ENCODE measurements around the gene KCNIP3. TPM values are rescaled to one million over a fixed set of nuclear protein-coding genes. Genes with fewer than 3 reads are reported as not detected.

Gene KCNIP3
- total RNA-seq, 1 donor from 2014 or later: 9.2 TPM

DNA sequence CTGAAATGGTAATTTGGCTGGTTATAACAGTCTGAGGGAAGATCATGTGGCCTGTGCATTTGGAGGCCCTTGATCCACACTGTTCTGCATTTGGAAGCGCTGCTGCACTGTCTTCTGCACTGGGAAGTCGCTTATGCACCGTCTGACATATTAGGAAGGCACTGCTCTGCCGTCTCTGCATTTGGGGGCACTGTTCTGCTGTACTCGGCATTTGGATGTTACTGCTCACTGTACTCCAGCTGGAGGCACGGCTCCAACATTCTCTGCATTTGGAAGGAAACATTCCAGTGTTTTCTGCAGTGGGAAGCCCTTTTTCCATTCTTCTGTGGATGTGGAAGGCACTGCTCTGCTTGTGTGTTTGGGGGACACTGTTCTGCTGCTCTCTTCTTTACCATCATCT, 32.5 kb upstream of the KCNIP3 start:
- Mint-ChIP-seq H3K27ac (no peak overlapping the region), H3K36me3 (no peaks in the 10 kb centered on the region), H3K27me3 (ENCODE audit: low read depth) (no peaks in the 10 kb centered on the region), H3K4me1 (peaks cover 6% of the 10 kb centered on the region), H3K4me3 (no peak overlapping the region), H3K9me3 (no peaks in the 10 kb centered on the region)
- TF ChIP-seq, protein P1, sequence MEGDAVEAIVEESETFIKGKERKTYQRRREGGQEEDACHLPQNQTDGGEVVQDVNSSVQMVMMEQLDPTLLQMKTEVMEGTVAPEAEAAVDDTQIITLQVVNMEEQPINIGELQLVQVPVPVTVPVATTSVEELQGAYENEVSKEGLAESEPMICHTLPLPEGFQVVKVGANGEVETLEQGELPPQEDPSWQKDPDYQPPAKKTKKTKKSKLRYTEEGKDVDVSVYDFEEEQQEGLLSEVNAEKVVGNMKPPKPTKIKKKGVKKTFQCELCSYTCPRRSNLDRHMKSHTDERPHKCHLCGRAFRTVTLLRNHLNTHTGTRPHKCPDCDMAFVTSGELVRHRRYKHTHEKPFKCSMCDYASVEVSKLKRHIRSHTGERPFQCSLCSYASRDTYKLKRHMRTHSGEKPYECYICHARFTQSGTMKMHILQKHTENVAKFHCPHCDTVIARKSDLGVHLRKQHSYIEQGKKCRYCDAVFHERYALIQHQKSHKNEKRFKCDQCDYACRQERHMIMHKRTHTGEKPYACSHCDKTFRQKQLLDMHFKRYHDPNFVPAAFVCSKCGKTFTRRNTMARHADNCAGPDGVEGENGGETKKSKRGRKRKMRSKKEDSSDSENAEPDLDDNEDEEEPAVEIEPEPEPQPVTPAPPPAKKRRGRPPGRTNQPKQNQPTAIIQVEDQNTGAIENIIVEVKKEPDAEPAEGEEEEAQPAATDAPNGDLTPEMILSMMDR (IDR thresholded peaks at IDR 0.05; ENCODE audit: unreplicated experiment): no peak
- DNase-seq (ENCODE audit: low spot score in 2 of 2, unreplicated experiment in 2 of 2): no peak

DNA sequence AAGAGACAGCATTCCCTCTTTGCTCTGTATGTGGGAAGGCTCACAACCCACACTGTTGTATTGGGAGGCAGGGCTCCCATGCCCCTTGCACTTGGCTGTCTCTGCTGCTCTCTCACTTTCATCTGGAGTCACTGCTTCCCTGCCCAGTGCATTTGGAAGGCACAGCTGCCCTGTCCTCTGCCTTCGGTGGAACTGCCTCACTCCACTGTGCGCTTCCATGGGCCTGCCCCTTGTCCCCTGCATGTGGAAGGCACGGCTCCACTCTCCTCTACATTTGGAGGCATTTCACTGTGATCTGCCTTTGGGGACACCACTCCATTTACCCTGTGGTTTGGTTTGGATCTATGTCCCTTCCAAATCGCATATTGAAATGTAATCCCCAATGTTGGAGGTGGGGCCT, 32.0 kb upstream of the KCNIP3 start:
- H3K27ac Mint-ChIP-seq: no peak overlapping the region
- H3K4me1 Mint-ChIP-seq: peaks cover 3% of the 10 kb centered on the region
- H3K27me3 Mint-ChIP-seq (ENCODE audit: low read depth): no peaks in the 10 kb centered on the region
- no peak overlapping the region for H3K4me3 Mint-ChIP-seq
- H3K9me3 Mint-ChIP-seq: no peaks in the 10 kb centered on the region
- DNase-seq (ENCODE audit: low spot score in 2 of 2, unreplicated experiment in 2 of 2): no peak
- H3K36me3 Mint-ChIP-seq: no peaks in the 10 kb centered on the region
- TF ChIP-seq, protein P1 (IDR thresholded peaks at IDR 0.05; ENCODE audit: unreplicated experiment): no peak

- H3K4me1 Mint-ChIP-seq: no peaks in the 10 kb centered on the region
- no peak overlapping the region for H3K27ac Mint-ChIP-seq
- no peaks in the 10 kb centered on the region for H3K27me3 Mint-ChIP-seq (ENCODE audit: low read depth)
- no peaks in the 10 kb centered on the region for H3K9me3 Mint-ChIP-seq
- DNase-seq (ENCODE audit: low spot score in 2 of 2, unreplicated experiment in 2 of 2): no peak
- no peaks in the 10 kb centered on the region for H3K36me3 Mint-ChIP-seq
- TF ChIP-seq, protein P1 (IDR thresholded peaks at IDR 0.05; ENCODE audit: unreplicated experiment): no peak
- no peak overlapping the region for H3K4me3 Mint-ChIP-seq
Observed at GRCh38 chr2:95266781-95267430, 30.2 kb upstream of the KCNIP3 start.

DNA sequence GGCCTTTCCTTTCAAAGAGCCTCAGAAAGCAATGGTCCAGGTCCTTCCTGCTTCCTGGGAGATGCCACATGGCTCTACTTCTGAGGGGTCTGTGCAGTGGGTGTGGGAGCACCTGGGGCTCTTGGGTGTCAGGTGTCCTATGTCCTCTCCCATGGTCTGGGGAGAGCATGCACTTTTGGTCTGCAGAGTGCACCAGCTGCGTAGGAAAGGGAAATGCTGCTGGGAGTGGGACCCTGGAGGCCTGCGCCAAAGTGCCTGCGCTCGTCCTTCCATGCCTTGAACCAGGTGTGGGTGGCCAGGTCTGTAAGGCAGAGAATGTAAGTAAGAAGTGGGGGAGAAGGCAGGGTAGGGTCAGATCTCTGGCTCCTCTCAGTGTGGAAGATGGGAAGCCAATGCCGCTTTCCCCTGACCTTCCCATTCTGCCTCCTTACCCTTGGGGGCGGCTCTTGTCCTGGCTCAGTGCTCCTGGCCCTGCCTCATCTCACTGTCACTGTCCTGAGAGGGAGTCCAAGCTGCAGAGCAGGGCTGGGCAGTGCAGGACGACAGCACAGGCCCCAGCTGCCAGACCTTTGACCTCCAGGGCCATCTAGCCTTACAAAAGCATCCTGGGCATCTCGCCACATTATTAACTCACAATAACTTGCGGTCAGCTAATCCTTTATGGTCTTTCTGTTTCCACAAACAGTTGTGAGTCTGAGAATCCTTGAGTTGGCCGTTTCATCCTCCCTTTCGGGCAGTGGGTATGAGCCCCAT, 29.5 kb upstream of the KCNIP3 start:
- DNase-seq (ENCODE audit: low spot score in 2 of 2, unreplicated experiment in 2 of 2): no peak
- Mint-ChIP-seq H3K27me3 (ENCODE audit: low read depth) (no peaks in the 10 kb centered on the region), H3K4me1 (no peaks in the 10 kb centered on the region), H3K4me3 (no peak overlapping the region), H3K36me3 (no peaks in the 10 kb centered on the region), H3K9me3 (no peaks in the 10 kb centered on the region), H3K27ac (no peak overlapping the region)
- TF ChIP-seq, protein P1 (IDR thresholded peaks at IDR 0.05; ENCODE audit: unreplicated experiment): no peak

- Mint-ChIP-seq H3K27me3 (ENCODE audit: low read depth) (no peaks in the 10 kb centered on the region), H3K27ac (no peak overlapping the region), H3K36me3 (no peaks in the 10 kb centered on the region), H3K9me3 (no peaks in the 10 kb centered on the region), H3K4me3 (no peak overlapping the region), H3K4me1 (no peaks in the 10 kb centered on the region)
- TF ChIP-seq, protein P1 (IDR thresholded peaks at IDR 0.05; ENCODE audit: unreplicated experiment): no peak
- DNase-seq (ENCODE audit: low spot score in 2 of 2, unreplicated experiment in 2 of 2): no peak
Observed at GRCh38 chr2:95268211-95269035, 28.7 kb upstream of the KCNIP3 start.
